Cerebellar nuclear complex (tissue), 1 donor: ENCODE measurements around the gene IL18BP.

Experiments used
- DNase-seq, 2 experiments: peaks; one replicate each; lab custom pipeline; 2025; lab: John Stamatoyannopoulos, UW

IL18BP gene

DNA sequence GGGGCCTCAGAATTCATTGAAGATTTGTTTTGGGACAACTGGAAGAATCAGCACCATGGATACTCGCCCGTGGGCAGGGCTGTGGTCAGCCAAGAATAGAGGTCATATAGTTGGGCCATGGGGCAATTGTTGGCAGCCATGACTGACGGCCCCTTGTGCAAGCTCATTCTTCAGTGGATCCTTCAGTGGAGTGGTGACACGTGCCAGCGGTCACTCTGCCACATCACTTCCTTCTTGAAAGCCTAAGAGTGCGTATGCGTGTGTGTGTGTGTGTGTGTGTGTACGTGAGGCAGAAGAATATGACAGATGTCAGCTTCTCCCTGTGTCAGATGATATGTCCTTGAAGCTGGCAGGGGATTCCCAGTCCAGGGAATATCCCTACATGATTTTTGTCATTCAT lies 1.8 kb upstream of the IL18BP start:
- DNase-seq, result no peak

DNA sequence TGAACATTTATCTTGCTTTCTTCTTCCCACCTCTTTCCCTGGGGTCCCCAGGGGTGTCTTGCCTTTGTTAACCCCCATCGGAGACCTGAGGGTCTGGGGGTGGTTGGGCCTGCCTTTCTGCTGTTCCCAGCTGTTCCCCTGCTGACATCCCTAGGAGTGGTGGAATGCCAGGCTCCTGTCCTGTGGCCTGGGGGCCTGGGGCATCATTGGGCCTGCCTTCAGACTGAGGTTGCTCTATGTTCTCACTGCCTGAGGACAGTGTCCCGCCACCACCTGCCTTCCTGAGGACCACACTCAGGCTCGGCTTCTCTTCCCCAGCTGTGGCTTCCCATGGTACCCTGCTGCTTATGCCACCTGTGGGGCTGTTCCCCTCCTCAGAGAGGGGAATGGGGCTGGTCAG lies 1.1 kb upstream of the IL18BP start:
- DNase-seq, result no peak

DNA sequence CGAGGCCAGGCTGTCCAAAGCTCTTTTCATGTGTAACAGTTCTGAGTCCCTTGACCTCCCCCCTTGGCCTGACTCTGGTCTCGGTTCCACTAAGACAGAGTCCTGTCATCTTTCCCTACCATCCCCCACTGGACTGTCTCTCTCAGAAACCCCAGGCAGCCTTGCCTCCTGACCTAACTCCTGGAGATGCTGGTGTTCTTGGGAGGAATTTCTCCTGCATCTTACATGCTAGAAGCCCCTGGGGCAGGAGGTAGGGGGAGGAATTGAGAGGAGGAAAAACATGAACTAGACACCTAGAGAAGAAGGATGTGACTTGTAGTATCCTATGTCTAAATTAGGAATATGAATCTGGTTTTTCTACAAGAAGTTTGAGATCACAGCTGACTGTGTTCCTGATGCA lies 648 bp upstream of the IL18BP start:
- DNase-seq, result no peak

DNA sequence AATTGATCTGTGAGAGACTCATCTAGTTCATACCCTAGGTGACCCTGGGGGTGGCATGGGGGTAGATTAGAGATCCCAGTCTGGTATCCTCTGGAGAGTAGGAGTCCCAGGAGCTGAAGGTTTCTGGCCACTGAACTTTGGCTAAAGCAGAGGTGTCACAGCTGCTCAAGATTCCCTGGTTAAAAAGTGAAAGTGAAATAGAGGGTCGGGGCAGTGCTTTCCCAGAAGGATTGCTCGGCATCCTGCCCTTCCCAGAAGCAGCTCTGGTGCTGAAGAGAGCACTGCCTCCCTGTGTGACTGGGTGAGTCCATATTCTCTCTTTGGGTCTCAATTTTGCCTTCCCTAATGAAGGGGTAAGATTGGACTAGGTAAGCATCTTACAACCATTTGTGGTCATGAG lies 653 bp downstream of the IL18BP start:
- no peak for DNase-seq

- DNase-seq, result no peak
These were observed 1.1 kb downstream of the IL18BP start for GRCh38 chr11:71999798-72000197.

GRCh38 chr11:72000202-72000867 lies 1.6 kb downstream of the IL18BP start:
- DNase-seq, result no peak

DNA sequence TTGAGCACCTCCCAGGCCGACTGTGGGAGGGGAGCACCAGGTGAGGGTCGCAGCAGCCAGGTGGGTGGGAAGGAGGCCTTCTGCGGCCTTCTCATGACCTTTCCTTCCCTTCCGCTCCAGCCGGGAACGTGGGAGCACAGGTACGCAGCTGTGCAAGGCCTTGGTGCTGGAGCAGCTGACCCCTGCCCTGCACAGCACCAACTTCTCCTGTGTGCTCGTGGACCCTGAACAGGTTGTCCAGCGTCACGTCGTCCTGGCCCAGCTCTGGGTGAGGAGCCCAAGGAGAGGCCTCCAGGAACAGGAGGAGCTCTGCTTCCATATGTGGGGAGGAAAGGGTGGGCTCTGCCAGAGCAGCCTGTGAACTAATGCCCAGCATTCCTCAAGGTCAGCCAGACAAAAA lies 2.6 kb downstream of the IL18BP start:
- no peak for DNase-seq

- DNase-seq, result no peak
These were observed 3.3 kb downstream of the IL18BP start for GRCh38 chr11:72001834-72002591.

DNA sequence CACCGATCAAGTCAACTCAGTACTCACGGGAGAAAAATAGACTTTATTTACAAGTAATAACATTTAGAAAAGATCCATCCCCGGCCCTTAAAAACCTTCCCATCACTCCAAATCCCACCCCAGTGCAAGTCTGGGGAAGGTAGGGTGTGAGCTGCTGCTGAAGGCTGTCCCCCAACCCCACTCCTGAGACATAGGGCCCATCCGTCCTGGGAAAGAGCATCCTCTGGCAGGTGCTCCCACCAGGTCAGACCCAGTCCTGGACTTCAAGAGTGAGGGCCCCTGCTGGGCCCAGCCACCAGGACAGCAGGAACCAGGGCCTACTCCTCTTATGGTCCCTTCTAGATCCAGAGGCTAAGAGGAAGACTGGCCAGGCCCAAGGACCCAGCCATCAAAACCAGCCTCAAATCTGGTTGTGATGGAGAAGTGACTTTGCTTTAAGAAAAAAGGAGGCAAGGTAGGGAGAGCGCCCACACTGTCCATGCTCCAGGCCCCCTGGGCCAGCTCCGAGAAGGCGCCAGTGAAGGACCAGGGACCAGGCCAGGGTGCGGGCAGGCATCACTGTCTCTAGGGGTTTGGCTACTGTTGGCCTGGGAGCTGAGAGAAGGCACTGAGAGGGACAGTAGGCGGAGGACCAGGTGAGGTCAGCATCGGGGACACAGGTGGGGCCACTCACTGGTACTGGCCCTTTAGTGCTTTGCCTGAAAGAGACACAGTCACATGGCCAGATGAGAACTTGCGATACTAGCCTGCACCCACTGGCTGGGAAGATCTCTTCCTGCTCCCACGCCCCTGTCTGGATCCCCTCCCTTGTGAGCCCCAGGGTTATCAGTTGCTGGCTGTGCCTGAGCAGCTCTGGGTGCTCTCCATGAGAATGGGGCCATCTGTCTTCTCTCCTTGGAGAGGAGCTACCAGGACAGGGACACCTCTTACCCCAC lies 4.4 kb downstream of the IL18BP start:
- no peak for DNase-seq

GRCh38 chr11:72003776-72004171 lies 5.1 kb downstream of the IL18BP start:
- DNase-seq, result no peak

GRCh38 chr11:72004515-72005346 lies 6.0 kb downstream of the IL18BP start:
- DNase-seq, result no peak

DNA sequence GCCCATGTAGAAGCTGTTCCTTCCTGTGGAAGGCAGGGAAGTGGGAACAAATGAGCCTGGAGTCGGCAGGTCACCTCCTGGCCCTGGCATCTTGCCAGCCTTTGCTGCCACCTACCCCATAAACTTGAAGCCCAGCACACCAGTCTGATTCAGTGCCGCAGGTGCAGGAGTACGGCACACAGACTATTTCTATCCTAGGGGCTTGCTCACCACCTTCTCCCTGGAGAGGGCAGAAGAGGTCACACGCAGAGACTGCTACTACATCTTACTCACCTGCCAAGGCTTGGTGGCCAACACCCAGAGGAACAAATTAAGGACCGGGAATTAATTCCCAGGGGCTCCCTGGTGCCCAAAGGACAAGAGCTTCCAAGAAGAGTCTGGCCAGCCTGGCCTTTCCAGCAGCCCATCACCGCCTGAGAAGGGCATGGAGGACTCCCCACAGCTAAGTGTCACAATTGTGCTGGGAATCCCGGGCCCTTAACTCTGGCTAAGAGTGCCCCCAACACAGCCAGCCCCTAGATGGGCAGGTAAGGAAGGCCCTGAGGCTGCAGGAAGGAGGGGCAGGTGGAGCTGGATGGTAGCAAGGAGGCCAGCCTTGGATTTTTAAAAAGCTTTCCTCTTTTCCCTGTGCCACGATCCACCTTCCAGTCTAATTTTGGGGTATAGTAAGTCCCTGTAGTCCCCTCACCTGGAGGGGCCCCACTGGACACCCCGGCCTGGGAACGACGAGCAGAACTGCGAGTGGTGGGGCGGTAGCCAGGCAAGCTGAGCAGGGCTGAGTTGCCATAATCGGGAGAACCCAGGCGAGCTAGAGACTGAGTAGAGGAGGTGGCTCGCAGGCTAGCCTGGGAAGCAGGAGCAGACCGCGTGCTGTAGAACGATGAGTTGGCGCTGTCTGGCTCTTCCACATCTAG lies 6.9 kb downstream of the IL18BP start:
- no peak for DNase-seq

DNA sequence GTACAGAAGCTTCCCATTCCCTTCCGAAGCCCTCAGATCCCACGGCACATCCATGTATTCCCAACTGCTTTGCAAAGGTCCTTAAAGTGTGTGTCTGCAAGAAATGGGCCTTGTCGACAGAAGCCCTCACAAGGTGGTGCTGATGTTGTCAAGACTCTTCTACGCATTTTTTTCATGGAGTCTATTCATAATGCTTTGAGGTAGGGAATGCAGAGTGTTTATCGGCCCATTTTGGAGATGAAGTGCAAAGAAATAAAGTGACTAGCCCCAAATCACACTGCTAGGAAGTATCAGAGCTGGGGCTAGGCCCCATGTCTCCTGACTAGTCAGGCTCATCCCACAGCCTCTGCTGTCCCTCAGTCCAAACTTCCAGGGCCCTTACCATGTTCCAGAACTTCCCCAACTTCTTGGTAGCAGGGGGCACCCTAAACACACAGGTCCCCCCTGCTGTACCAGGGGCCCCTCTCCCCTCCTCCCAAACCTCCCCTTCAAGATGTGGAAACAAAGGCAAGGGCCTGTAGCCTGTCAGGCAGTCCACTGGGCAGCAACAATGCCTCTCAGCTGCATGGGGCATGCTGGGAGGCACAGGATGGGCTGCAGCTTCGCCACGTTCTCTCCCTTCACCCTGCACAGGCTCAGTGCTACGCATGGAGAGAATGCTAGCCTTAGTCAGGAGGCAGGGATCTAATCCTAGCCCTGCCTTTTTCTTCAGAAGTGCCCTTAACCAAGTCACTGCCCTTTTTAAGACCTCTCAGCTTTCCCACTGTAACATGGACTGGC lies 7.8 kb downstream of the IL18BP start:
- DNase-seq, result no peak

DNA sequence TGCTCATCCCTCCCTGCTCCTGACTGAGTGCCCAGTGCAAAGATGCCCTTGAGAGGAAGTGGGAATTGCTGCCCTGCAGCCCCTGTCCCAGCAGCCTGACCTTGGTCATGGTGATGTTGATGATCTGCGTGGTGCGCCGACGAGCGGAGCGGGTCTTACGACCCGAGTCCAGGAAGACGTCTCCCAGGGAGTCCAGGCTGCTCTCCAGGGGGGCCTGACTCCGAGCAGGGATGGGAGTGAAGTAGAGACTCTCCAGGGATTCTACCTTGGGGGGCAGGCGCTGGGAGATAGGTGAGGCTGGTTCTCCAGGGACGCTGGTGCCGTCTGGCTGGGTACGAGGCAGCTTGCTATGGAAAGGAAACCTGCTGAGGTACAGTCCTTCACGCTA lies 8.4 kb downstream of the IL18BP start:
- no peak for DNase-seq

- DNase-seq, result no peak
These were observed 8.9 kb downstream of the IL18BP start for GRCh38 chr11:72007587-72007986.

GRCh38 chr11:72008728-72009127 lies 10.0 kb downstream of the IL18BP start:
- DNase-seq, result no peak

- DNase-seq, result no peak
These were observed 10.4 kb downstream of the IL18BP start for GRCh38 chr11:72009156-72009555.

- no peak for DNase-seq
These were observed 12.0 kb downstream of the IL18BP start for GRCh38 chr11:72010529-72011233.

- no peak for DNase-seq
These were observed 13.5 kb downstream of the IL18BP start for GRCh38 chr11:72012091-72012630.
